ENCODE measurements around the gene LYRM9. TPM values are rescaled to one million over a fixed set of nuclear protein-coding genes. Genes with fewer than 3 reads are reported as not detected.

The LYRM9 gene
- total RNA-seq, 5 donors from 2014 or later (not counting 1 experiment from before 2014, with no cell fraction given) = 11.7 to 19.2 (median 14.2) TPM

GRCh38 chr17:27899525-27899924, 6.4 kb upstream of the LYRM9 start:
- H3K36me3 ChIP-seq (ENCODE audit: control insufficient read depth in 2 of 2, extremely low read depth in 1 of 2, insufficient read depth in 1 of 2, low read length in 1 of 2) = no peaks in the 10 kb centered on the region
- H3K27me3 ChIP-seq (replicated peaks in 1 of 2; ENCODE audit: control insufficient read depth in 2 of 2, extremely low read depth in 1 of 2, insufficient read depth in 2 of 2, low read length in 1 of 2) = peaks cover 0 to 24% of the 10 kb centered on the region in 2 experiments
- WGBS (ENCODE audit: insufficient coverage) = no CpG with 5 or more reads among the region's 3 CpGs
- DNase-seq (no peak), ATAC-seq (replicated peaks in 1 of 4) (no peak)
- CTCF ChIA-PET = no interaction called here
- Mint-ChIP-seq H3K4me3 (no peak overlapping the region), H3K27ac (no peak overlapping the region), H3K9me3 (no peaks in the 10 kb centered on the region), H3K4me1 (no peaks in the 10 kb centered on the region), H3K27me3 (peaks cover 17 to 39% of the 10 kb centered on the region in 2 donors), H3K36me3 (no peaks in the 10 kb centered on the region)
- no peak overlapping the region for H3K4me3 ChIP-seq (ENCODE audit: control insufficient read depth in 1 of 2, extremely low read depth in 1 of 2, low read length in 1 of 2)
- no peaks in the 10 kb centered on the region for H3K9me3 ChIP-seq
- POLR2A ChIA-PET = no interaction called here
- no peak overlapping the region for H3K27ac ChIP-seq (ENCODE audit: low read length)
- no peaks in the 10 kb centered on the region for H3K4me1 ChIP-seq (ENCODE audit: control insufficient read depth in 1 of 2, extremely low read depth in 1 of 2, insufficient read depth in 2 of 2, low read length in 2 of 2)

GRCh38 chr17:27898096-27898495, 4.9 kb upstream of the LYRM9 start:
- no peak for DNase-seq
- H3K4me1 ChIP-seq (ENCODE audit: control insufficient read depth in 1 of 2, extremely low read depth in 1 of 2, insufficient read depth in 2 of 2, low read length in 2 of 2) = peaks cover 0 to 3% of the 10 kb centered on the region in 2 experiments
- ChIA-PET POLR2A (no interaction called here), CTCF (interaction anchor here in 1 of 2 donors (0.7 kb wide), 1 partner anchor 100 kb away, joined by 3 read pairs; no protein-coding TSS in a partner anchor)
- peaks cover 0 to 18% of the 10 kb centered on the region in 2 experiments for H3K27me3 ChIP-seq (replicated peaks in 1 of 2; ENCODE audit: control insufficient read depth in 2 of 2, extremely low read depth in 1 of 2, insufficient read depth in 2 of 2, low read length in 1 of 2)
- H3K4me3 Mint-ChIP-seq = no peak overlapping the region
- H3K4me3 ChIP-seq (ENCODE audit: control insufficient read depth in 1 of 2, extremely low read depth in 1 of 2, low read length in 1 of 2) = no peak overlapping the region
- no peaks in the 10 kb centered on the region for H3K9me3 Mint-ChIP-seq
- H3K27me3 Mint-ChIP-seq = peaks cover 11 to 37% of the 10 kb centered on the region in 2 donors
- H3K27ac Mint-ChIP-seq = no peak overlapping the region
- no peak overlapping the region for H3K27ac ChIP-seq (ENCODE audit: low read length)
- no peak for ATAC-seq (replicated peaks in 1 of 4)
- no peaks in the 10 kb centered on the region for H3K9me3 ChIP-seq
- peaks cover 9 to 11% (median 10%) of the 10 kb centered on the region in 3 donors for H3K4me1 Mint-ChIP-seq
- H3K36me3 ChIP-seq (ENCODE audit: control insufficient read depth in 2 of 2, extremely low read depth in 1 of 2, insufficient read depth in 1 of 2, low read length in 1 of 2) = no peaks in the 10 kb centered on the region
- no peaks in the 10 kb centered on the region for H3K36me3 Mint-ChIP-seq

GRCh38 chr17:27896701-27897100, 3.5 kb upstream of the LYRM9 start:
- POLR2A ChIA-PET = no interaction called here
- no peak overlapping the region for H3K27ac Mint-ChIP-seq
- peaks cover 11 to 33% of the 10 kb centered on the region in 2 donors for H3K27me3 Mint-ChIP-seq
- Histone ChIP-seq H3K4me3 (ENCODE audit: control insufficient read depth in 1 of 2, extremely low read depth in 1 of 2, low read length in 1 of 2) (no peak overlapping the region), H3K36me3 (ENCODE audit: control insufficient read depth in 2 of 2, extremely low read depth in 1 of 2, insufficient read depth in 1 of 2, low read length in 1 of 2) (no peaks in the 10 kb centered on the region), H3K27me3 (replicated peaks in 1 of 2; ENCODE audit: control insufficient read depth in 2 of 2, extremely low read depth in 1 of 2, insufficient read depth in 2 of 2, low read length in 1 of 2) (peaks cover 0 to 11% of the 10 kb centered on the region in 2 experiments), H3K9me3 (no peaks in the 10 kb centered on the region), H3K4me1 (ENCODE audit: control insufficient read depth in 1 of 2, extremely low read depth in 1 of 2, insufficient read depth in 2 of 2, low read length in 2 of 2) (peaks cover 2 to 12% of the 10 kb centered on the region in 2 experiments), H3K27ac (ENCODE audit: low read length) (no peak overlapping the region)
- no peaks in the 10 kb centered on the region for H3K9me3 Mint-ChIP-seq
- DNase-seq (no peak), ATAC-seq (replicated peaks in 1 of 4) (no peak)
- H3K4me3 Mint-ChIP-seq = no peak overlapping the region
- 100% methylated on average over 4 of the region's 7 CpGs for WGBS (ENCODE audit: insufficient coverage)
- CTCF ChIA-PET = no interaction called here
- H3K36me3 Mint-ChIP-seq = no peaks in the 10 kb centered on the region
- H3K4me1 Mint-ChIP-seq = peaks cover 15 to 18% (median 16%) of the 10 kb centered on the region in 3 donors

- Mint-ChIP-seq H3K4me1 (peaks cover 17 to 24% (median 22%) of the 10 kb centered on the region in 3 donors), H3K9me3 (no peaks in the 10 kb centered on the region), H3K27ac (no peak overlapping the region), H3K27me3 (peaks cover 11 to 33% of the 10 kb centered on the region in 2 donors), H3K36me3 (no peaks in the 10 kb centered on the region), H3K4me3 (no peak overlapping the region)
- POLR2A ChIA-PET = no interaction called here
- H3K4me1 ChIP-seq (ENCODE audit: control insufficient read depth in 1 of 2, extremely low read depth in 1 of 2, insufficient read depth in 2 of 2, low read length in 2 of 2) = peaks cover 2 to 12% of the 10 kb centered on the region in 2 experiments
- no peaks in the 10 kb centered on the region for H3K9me3 ChIP-seq
- DNase-seq = no peak
- no peak overlapping the region for H3K4me3 ChIP-seq (ENCODE audit: control insufficient read depth in 1 of 2, extremely low read depth in 1 of 2, low read length in 1 of 2)
- no peaks in the 10 kb centered on the region for H3K36me3 ChIP-seq (ENCODE audit: control insufficient read depth in 2 of 2, extremely low read depth in 1 of 2, insufficient read depth in 1 of 2, low read length in 1 of 2)
- CTCF ChIA-PET = interaction anchor here in 1 of 2 donors (1.6 kb wide), 1 partner anchor 95 kb away, joined by 3 read pairs; no protein-coding TSS in a partner anchor
- no peak overlapping the region for H3K27ac ChIP-seq (ENCODE audit: low read length)
- H3K27me3 ChIP-seq (replicated peaks in 1 of 2; ENCODE audit: control insufficient read depth in 2 of 2, extremely low read depth in 1 of 2, insufficient read depth in 2 of 2, low read length in 1 of 2) = peaks cover 0 to 11% of the 10 kb centered on the region in 2 experiments
- no CpG with 5 or more reads among the region's 1 CpG for WGBS (ENCODE audit: insufficient coverage)
- no peak for ATAC-seq (replicated peaks in 1 of 4)
Measured at GRCh38 chr17:27895940-27896535, 2.9 kb upstream of the LYRM9 start.

GRCh38 chr17:27895123-27895895, 2.1 kb upstream of the LYRM9 start:
- Histone ChIP-seq H3K27me3 (replicated peaks in 1 of 2; ENCODE audit: control insufficient read depth in 2 of 2, extremely low read depth in 1 of 2, insufficient read depth in 2 of 2, low read length in 1 of 2) (peaks cover 0 to 11% of the 10 kb centered on the region in 2 experiments), H3K9me3 (no peaks in the 10 kb centered on the region), H3K4me1 (ENCODE audit: control insufficient read depth in 1 of 2, extremely low read depth in 1 of 2, insufficient read depth in 2 of 2, low read length in 2 of 2) (peaks cover 2 to 12% of the 10 kb centered on the region in 2 experiments), H3K4me3 (ENCODE audit: control insufficient read depth in 1 of 2, extremely low read depth in 1 of 2, low read length in 1 of 2) (no peak overlapping the region), H3K27ac (ENCODE audit: low read length) (no peak overlapping the region), H3K36me3 (ENCODE audit: control insufficient read depth in 2 of 2, extremely low read depth in 1 of 2, insufficient read depth in 1 of 2, low read length in 1 of 2) (no peaks in the 10 kb centered on the region)
- ATAC-seq (replicated peaks in 1 of 4) (no peak), DNase-seq (no peak)
- H3K36me3 Mint-ChIP-seq = peaks cover under 1% of the 10 kb centered on the region
- ChIA-PET CTCF (interaction anchor here in 1 of 2 donors (1.6 to 4.0 kb wide), 2 partner anchors 89 to 94 kb away, joined by 3 to 94 read pairs; no protein-coding TSS in a partner anchor), POLR2A (no interaction called here)
- H3K27me3 Mint-ChIP-seq = peaks cover 11 to 33% of the 10 kb centered on the region in 2 donors
- no CpG with 5 or more reads among the region's 8 CpGs for WGBS (ENCODE audit: insufficient coverage)
- no peaks in the 10 kb centered on the region for H3K9me3 Mint-ChIP-seq
- peaks cover 17 to 26% (median 22%) of the 10 kb centered on the region in 3 donors for H3K4me1 Mint-ChIP-seq
- no peak overlapping the region for H3K27ac Mint-ChIP-seq
- H3K4me3 Mint-ChIP-seq = no peak overlapping the region

GRCh38 chr17:27893841-27894503, 807 bp upstream of the LYRM9 start:
- Histone ChIP-seq H3K4me1 (ENCODE audit: control insufficient read depth in 1 of 2, extremely low read depth in 1 of 2, insufficient read depth in 2 of 2, low read length in 2 of 2) (peaks cover 2 to 12% of the 10 kb centered on the region in 2 experiments), H3K9me3 (no peaks in the 10 kb centered on the region), H3K27ac (ENCODE audit: low read length) (no peak overlapping the region), H3K4me3 (ENCODE audit: control insufficient read depth in 1 of 2, extremely low read depth in 1 of 2, low read length in 1 of 2) (no peak overlapping the region), H3K27me3 (replicated peaks in 1 of 2; ENCODE audit: control insufficient read depth in 2 of 2, extremely low read depth in 1 of 2, insufficient read depth in 2 of 2, low read length in 1 of 2) (peaks cover 0 to 6% of the 10 kb centered on the region in 2 experiments), H3K36me3 (ENCODE audit: control insufficient read depth in 2 of 2, extremely low read depth in 1 of 2, insufficient read depth in 1 of 2, low read length in 1 of 2) (no peaks in the 10 kb centered on the region)
- no CpG with 5 or more reads among the region's 7 CpGs for WGBS (ENCODE audit: insufficient coverage)
- H3K9me3 Mint-ChIP-seq = no peaks in the 10 kb centered on the region
- H3K36me3 Mint-ChIP-seq = peaks cover 4% of the 10 kb centered on the region
- H3K27ac Mint-ChIP-seq = peak overlapping the region in 1 of 2 donors; percentile 27
- peaks cover 10 to 31% of the 10 kb centered on the region in 2 donors for H3K27me3 Mint-ChIP-seq
- peaks cover 17 to 26% (median 22%) of the 10 kb centered on the region in 3 donors for H3K4me1 Mint-ChIP-seq
- peak overlapping the region; percentile 74 to 86 (median 79) for H3K4me3 Mint-ChIP-seq
- POLR2A ChIA-PET = interaction anchor here (0.6 to 1.4 kb wide), 7 partner anchors 88 to 551 kb away, joined by 3 to 12 read pairs (median 4); partner anchors contain the start of genes IFT20 (in 1 of the 2) and TNFAIP1 (in 1 of the 2)
- no peak for ATAC-seq (replicated peaks in 1 of 4)
- CTCF ChIA-PET = interaction anchor here (0.5 to 4.0 kb wide), 18 partner anchors 9 to 768 kb away, joined by 3 to 94 read pairs (median 3); partner anchors contain the start of genes IFT20 (in 1 of the 2), SDF2 (in 1 of the 2), SUPT6H (in 1 of the 2) and TNFAIP1 (in 1 of the 2)
- peak in 1 of 35 experiments; percentile 18 for DNase-seq

Data from T-cell (primary cell).